K562 (cell line): Measurements from ENCODE around the gene ANKRD6. TPM values are rescaled to one million over a fixed set of nuclear protein-coding genes. Genes with fewer than 3 reads are reported as not detected.

Experiments used
- ATAC-seq: fragments of 200-7000 bp; cut with Tn5 transposase; 3 replicates; pipeline ENCODE4 v1.9.1; 2020; ENCODE audit warnings: moderate library complexity
- BruUV-seq: library from RNA; stranded (reverse); fragments of 400-500 nt; replicated peaks from 2 replicates; lab custom pipeline; 2021; lab: Mats Ljungman, UMichigan
- CTCF ChIA-PET: fragments of 300-600 bp; formaldehyde crosslinking; extraction: SDS; loops from one replicate; lab custom pipeline; 2021; ENCODE audit warnings: low intra/inter-chr PET ratio; lab: Yijun Ruan, JAX
- POLR2A ChIA-PET: fragments of 300-600, 350-650 bp; sonication (Branson Sonifier 250); formaldehyde crosslinking; extraction: SDS; loops from one replicate; lab custom pipeline; 2021; ENCODE audit warnings: antibody characterized with exemption, inconsistent platforms; lab: Yijun Ruan, JAX
- DNase-seq, 4 experiments: peaks; one replicate each; pipeline versions ENCODE4 v3.0.0 to v3.0.0-alpha.2; 2011 to 2018; ENCODE audit warnings: low spot score in 3 of 4, mixed read lengths in 3 of 4; ENCODE audit errors: extremely low read depth in 1 of 4
- FAIRE-seq: peaks from 2 replicates; lab custom pipeline; 2011; peaks lifted over from hg19 to GRCh38; lab: Jason Lieb, UNC
- H2AFZ ChIP-seq: 2 replicates; pipeline ENCODE4 v1.6.0; 2011; ENCODE audit warnings: low read depth, low read length, control low read depth, inconsistent platforms
- H3K27ac ChIP-seq: fragments of 200-600 bp; 3 replicates; pipeline ENCODE4 v1.8.0; 2011; ENCODE audit warnings: low read depth, mild to moderate bottlenecking, control low read depth, inconsistent platforms, low read length, moderate library complexity, mixed read lengths; ENCODE audit errors: extremely low read depth
- H3K27me3 ChIP-seq, 2 experiments: fragments of 300-600 bp in 1 of 2; 2 replicates in 1 of 2; 3 replicates in 1 of 2; pipeline versions ENCODE4 v1.6.0 to v1.8.0; 2011; ENCODE audit warnings: inconsistent platforms in 2 of 2, low read length in 2 of 2, mild to moderate bottlenecking in 1 of 2, mixed read lengths in 1 of 2, moderate library complexity in 1 of 2; ENCODE audit not compliant: control insufficient read depth in 2 of 2, insufficient read depth in 2 of 2
- H3K36me3 ChIP-seq: fragments of 300-600 bp; 3 replicates; pipeline ENCODE4 v1.8.0; 2011; ENCODE audit warnings: mild to moderate bottlenecking, low read length, inconsistent platforms; ENCODE audit not compliant: control insufficient read depth, insufficient read depth
- H3K4me1 ChIP-seq, 2 experiments: fragments of 200-600 bp in 1 of 2; replicated peaks in 1 of 2; 2 replicates in 1 of 2; 3 replicates in 1 of 2; pipeline versions ENCODE4 v1.5.1 to v1.8.0; 2011; ENCODE audit warnings: inconsistent platforms in 2 of 2, low read length in 2 of 2, mild to moderate bottlenecking in 1 of 2, mixed read lengths in 1 of 2, moderate library complexity in 1 of 2; ENCODE audit not compliant: control insufficient read depth in 2 of 2, insufficient read depth in 2 of 2
- H3K4me2 ChIP-seq: 2 replicates; pipeline ENCODE4 v1.6.1; 2011; ENCODE audit warnings: low read length, control low read depth, inconsistent platforms, mixed read lengths; ENCODE audit not compliant: insufficient read depth
- H3K4me3 ChIP-seq: fragments of 200-600 bp; sonication (generic), shearing (Covaris generic); 2 replicates; pipeline ENCODE4 v1.5.1; 2016; ENCODE audit warnings: control low read depth, inconsistent platforms
- H3K79me2 ChIP-seq: fragments of 200-600 bp; 3 replicates; pipeline ENCODE4 v1.8.0; 2011; ENCODE audit warnings: low read length, inconsistent platforms; ENCODE audit not compliant: control insufficient read depth, insufficient read depth
- H3K9ac ChIP-seq, 2 experiments: 2 replicates each; pipeline versions ENCODE4 v1.6.0 to v1.6.1; 2011; ENCODE audit warnings: low read depth in 2 of 2, low read length in 2 of 2, control low read depth in 1 of 2, inconsistent platforms in 1 of 2, mild to moderate bottlenecking in 1 of 2, mixed read lengths in 1 of 2; ENCODE audit not compliant: insufficient read depth in 1 of 2
- H3K9me1 ChIP-seq: one replicate; pipeline ENCODE4 v1.6.0; 2011; ENCODE audit warnings: inconsistent platforms, mild to moderate bottlenecking, low read length, moderate library complexity; ENCODE audit not compliant: control insufficient read depth, insufficient read depth
- H3K9me3 ChIP-seq: replicated peaks from 2 replicates; pipeline ENCODE4 v1.5.1; 2011; ENCODE audit warnings: low read depth, low read length, inconsistent platforms; ENCODE audit not compliant: control insufficient read depth, insufficient read depth
- H4K20me1 ChIP-seq: replicated peaks from 2 replicates; pipeline ENCODE4 v1.6.1; 2011; ENCODE audit warnings: low read length, inconsistent platforms, mixed read lengths; ENCODE audit not compliant: control insufficient read depth, insufficient read depth
- CREB3L1 ChIP-seq: fragments of 450-650 bp; IDR thresholded peaks from 2 replicates; pipeline ENCODE4 v1.6.1; 2014; ENCODE audit warnings: low read depth, mild to moderate bottlenecking, moderate library complexity, borderline replicate concordance
- DLX4 ChIP-seq: fragments of 250-450 bp; sonication (Bioruptor Pico); IDR thresholded peaks from 2 replicates; pipeline ENCODE4 v1.6.1; 2021; ENCODE audit warnings: mild to moderate bottlenecking
- GABPA ChIP-seq: fragments of 200-800 bp; sonication (Bioruptor generic); conservative IDR thresholded peaks from 2 replicates; pipeline ENCODE4 v1.6.1; 2016; ENCODE audit warnings: low read depth, missing genetic modification characterization, missing compliant biosample characterization
- HDGF ChIP-seq: fragments of 450-650 bp; IDR thresholded peaks from 2 replicates; pipeline ENCODE4 v1.6.1; 2016
- KAT7 ChIP-seq: sonication (generic); formaldehyde crosslinking; IDR thresholded peaks from 2 replicates; pipeline ENCODE4 v1.8.0; 2022; ENCODE audit warnings: missing genetic modification reagents, mild to moderate bottlenecking, borderline replicate concordance
- KLF13 ChIP-seq: fragments of 450-650 bp; IDR thresholded peaks from 2 replicates; pipeline ENCODE4 v1.6.1; 2016; ENCODE audit warnings: missing genetic modification characterization, low read depth, mild to moderate bottlenecking, missing compliant biosample characterization, moderate library complexity, borderline replicate concordance
- POLR3A ChIP-seq: IDR thresholded peaks from 2 replicates; pipeline ENCODE4 v1.6.1; 2011; ENCODE audit warnings: borderline replicate concordance, mild to moderate bottlenecking, moderate library complexity; ENCODE audit not compliant: insufficient read length, insufficient read depth; ENCODE audit errors: extremely low read depth
- POU5F1 ChIP-seq: fragments of 150-350 bp; IDR thresholded peaks from 2 replicates; pipeline ENCODE4 v1.6.1; 2014; ENCODE audit warnings: borderline replicate concordance, low read length, low read depth, mild to moderate bottlenecking; ENCODE audit not compliant: partially characterized antibody
- PPARD ChIP-seq: fragments of 250-450 bp; sonication (Bioruptor Pico); IDR thresholded peaks from 2 replicates; pipeline ENCODE4 v1.8.0; 2022; ENCODE audit warnings: inconsistent platforms, mild to moderate bottlenecking, moderate library complexity
- PTTG1 ChIP-seq: fragments of 450-650 bp; IDR thresholded peaks from 2 replicates; pipeline ENCODE4 v1.6.1; 2016; ENCODE audit warnings: low read depth, mild to moderate bottlenecking, missing genetic modification characterization, missing compliant biosample characterization
- RNF2 ChIP-seq: sonication (generic); IDR thresholded peaks from 2 replicates; pipeline ENCODE4 v1.6.1; 2016
- RNF219 ChIP-seq: fragments of 250-450 bp; sonication (Bioruptor Pico); IDR thresholded peaks from 2 replicates; pipeline ENCODE4 v1.5.0; 2022; ENCODE audit warnings: mild to moderate bottlenecking
- STAT6 ChIP-seq: sonication (generic); formaldehyde crosslinking; IDR thresholded peaks from 2 replicates; pipeline ENCODE4 v1.8.1; 2023; ENCODE audit warnings: mild to moderate bottlenecking, missing genetic modification reagents
- ZNF197 ChIP-seq: fragments of 200-800 bp; sonication (Bioruptor generic); IDR thresholded peaks from 2 replicates; pipeline ENCODE4 v1.6.1; 2016; ENCODE audit warnings: low read depth, missing genetic modification characterization, missing compliant biosample characterization
- ZNF217 ChIP-seq: sonication (generic); formaldehyde crosslinking; IDR thresholded peaks from 2 replicates; pipeline ENCODE4 v1.8.0; 2022; ENCODE audit warnings: mild to moderate bottlenecking, missing genetic modification reagents
- ZNF717 ChIP-seq: fragments of 250-450 bp; sonication (Bioruptor Pico); IDR thresholded peaks from 2 replicates; pipeline ENCODE4 v1.5.0; 2021
- ZZZ3 ChIP-seq: fragments of 450-650 bp; IDR thresholded peaks from 2 replicates; pipeline ENCODE4 v1.6.1; 2016; ENCODE audit warnings: antibody characterized with exemption, mild to moderate bottlenecking, moderate library complexity
- WGBS: fragments of 100-300 bp; shearing (Covaris generic); methylation state at CpG from one replicate; pipeline ENCODE4 v1.1.6; 2016; ENCODE audit warnings: low coverage, mixed read lengths; ENCODE audit not compliant: insufficient coverage; ENCODE audit errors: missing lambda C conversion rate; 5-methylcytosine and 5-hydroxymethylcytosine counted together
- in situ Hi-C: fragments of 300-500 bp; cut with MboI; formaldehyde crosslinking; loops from 4 replicates; pipeline ENCODE4 v1.15.0; 2018; ENCODE audit warnings: inconsistent platforms, mixed read lengths
- intact Hi-C: fragments of 100-400 bp; cut with micrococcal nuclease; formaldehyde crosslinking; loops from 2 replicates; pipeline ENCODE4 v1.14.2; 2022
- polyA plus RNA-seq, 8 experiments: library from polyadenylated mRNA; depleted of rRNA in 4 of 8; stranded (reverse) in 5 of 8; unstranded in 3 of 8; fragments of >200 nt; fragmentation: Nextera tagmentation in 2 of 8; fragmentation: Illumina TruSeq in 1 of 8; extraction: Ambion mirVana in 2 of 8; extraction: Trizol in 1 of 8; gene quantifications; 2 replicates each; pipeline versions ENCODE4 v1.2.1 to v1.2.3, GENCODE V29; 2011 to 2014; ENCODE audit warnings: inconsistent platforms in 1 of 8, missing spikeins in 1 of 8
- total RNA-seq, 7 experiments: library from RNA; depleted of rRNA in 6 of 7; stranded (reverse); fragments of >200 nt in 6 of 7; fragmentation: Illumina TruSeq in 2 of 7; extraction: Trizol in 2 of 7; gene quantifications; 2 replicates each; pipeline versions ENCODE4 v1.2.1 to v1.2.3, GENCODE V29; 2011 to 2021; ENCODE audit warnings: low replicate concordance in 1 of 7

Gene ANKRD6
- total and polyA plus RNA-seq, 9 of the 15 experiments (the other 6 are each of a cell fraction or from before 2014, with no cell fraction given), result 0.04 to 0.22 (median 0.08) TPM; not detected in 4

- Histone ChIP-seq H3K27ac (no peak overlapping the region), H3K79me2 (no peaks in the 10 kb centered on the region), H3K4me3 (no peak overlapping the region), H3K4me1 (no peaks in the 10 kb centered on the region), H4K20me1 (no peaks in the 10 kb centered on the region), H3K9me1 (no peaks in the 10 kb centered on the region), H3K27me3 (peaks cover 12 to 22% of the 10 kb centered on the region in 2 experiments; a peak in 4 of 5 replicates), H3K36me3 (no peaks in the 10 kb centered on the region), H2AFZ (no peak overlapping the region), H3K4me2 (no peak overlapping the region), H3K9me3 (no peaks in the 10 kb centered on the region), H3K9ac (no peak overlapping the region)
- ChIA-PET POLR2A (interaction anchor here (1.2 kb wide), 1 partner anchor 9 kb away, joined by 4 read pairs; no protein-coding TSS in a partner anchor), CTCF (no interaction called here)
- BruUV-seq, result no TSS peak
- FAIRE-seq (no peak), ATAC-seq (no peak), DNase-seq (no peak)
- in situ Hi-C loops, result no loop called here
- intact Hi-C loops, result no loop called here
- 0% methylated on average over 4 of the region's 4 CpGs for WGBS
- TF ChIP-seq ZZZ3, result no peak
- no peak for TF ChIP-seq ZNF197 (CRISPR knock-in tag)
- no peak for TF ChIP-seq PPARD (CRISPR knock-in tag)
- no peak for TF ChIP-seq HDGF
- no peak for TF ChIP-seq PTTG1 (tag)
- no peak for TF ChIP-seq ZNF717 (CRISPR knock-in tag)
- TF ChIP-seq CREB3L1, result no peak
- TF ChIP-seq ZNF217 (CRISPR knock-in tag), result no peak
- TF ChIP-seq DLX4 (CRISPR knock-in tag), result no peak
- TF ChIP-seq POLR3A, result no peak
- TF ChIP-seq KAT7 (CRISPR knock-in tag), result no peak
- no peak for TF ChIP-seq RNF219
- no peak for TF ChIP-seq GABPA (tag)
- no peak for TF ChIP-seq RNF2
- TF ChIP-seq KLF13 (tag), result no peak
- TF ChIP-seq STAT6 (CRISPR knock-in tag), result no peak
- no peak for TF ChIP-seq POU5F1
Observed at GRCh38 chr6:89581689-89582088, 148.7 kb downstream of the ANKRD6 start.
